GM12878 (cell line): ENCODE measurements around the gene AKAP13. TPM values are rescaled to one million over a fixed set of nuclear protein-coding genes. Genes with fewer than 3 reads are reported as not detected.
"Not testable (repeated sequence)": the region's sequence is repeated elsewhere in the genome, so short reads cannot be mapped to it uniquely, and the experiment has no call there.

Source experiments
- ATAC-seq: fragments of 200-7000 bp; cut with Tn5 transposase; 3 replicates; pipeline ENCODE4 v1.9.1; 2020; ENCODE audit warnings: mild to moderate bottlenecking, moderate library complexity
- BruUV-seq: library from RNA; stranded (reverse); fragments of 400-500 nt; replicated peaks from 2 replicates; lab custom pipeline; 2021; lab: Mats Ljungman, UMichigan
- CTCF ChIA-PET: fragments of 300-600 bp; sonication (Branson Sonifier 250); formaldehyde crosslinking; extraction: SDS; loops from one replicate; lab custom pipeline; 2021; ENCODE audit warnings: inconsistent platforms; lab: Yijun Ruan, JAX
- POLR2A ChIA-PET: fragments of 350-600 bp; formaldehyde crosslinking; extraction: SDS; loops from one replicate; lab custom pipeline; 2021; ENCODE audit warnings: inconsistent platforms; lab: Charles Lee
- RAD21 ChIA-PET: fragments of 300-600 bp; sonication (Branson Sonifier 250); formaldehyde crosslinking; loops from one replicate; lab custom pipeline; 2023; ENCODE audit warnings: antibody characterized with exemption; ENCODE audit not compliant: unreplicated experiment; lab: Charles Lee
- SMC1A ChIA-PET: fragments of 300-600 bp; sonication (Branson Sonifier 250); formaldehyde crosslinking; loops from one replicate; lab custom pipeline; 2023; ENCODE audit not compliant: unreplicated experiment, uncharacterized antibody; lab: Charles Lee
- DNase-seq: peaks from one replicate; pipeline ENCODE4 v3.0.0-alpha.2; 2011; ENCODE audit warnings: low read depth, low spot score
- FAIRE-seq: peaks from 3 replicates; lab custom pipeline; 2011; peaks lifted over from hg19 to GRCh38; lab: Jason Lieb, UNC
- H2AFZ ChIP-seq: 2 replicates; pipeline ENCODE4 v1.6.0; 2011; ENCODE audit warnings: low read depth, low read length, control low read depth; ENCODE audit not compliant: control insufficient read depth
- H3K27ac ChIP-seq: 2 replicates; pipeline ENCODE4 v1.5.1; 2011; ENCODE audit warnings: control low read depth; ENCODE audit not compliant: control insufficient read depth, insufficient read depth
- H3K27me3 ChIP-seq, 2 experiments: replicated peaks in 1 of 2; 2 replicates each; pipeline versions ENCODE4 v1.6.0 to v1.6.1; 2011; ENCODE audit warnings: low read length in 1 of 2; ENCODE audit not compliant: control insufficient read depth in 2 of 2, insufficient read depth in 2 of 2
- H3K36me3 ChIP-seq, 2 experiments: 2 replicates each; pipeline ENCODE4 v1.5.1; 2011; ENCODE audit warnings: low read length in 1 of 2; ENCODE audit not compliant: control insufficient read depth in 2 of 2, insufficient read depth in 2 of 2
- H3K4me1 ChIP-seq: 2 replicates; pipeline ENCODE4 v1.6.1; 2011; ENCODE audit warnings: mild to moderate bottlenecking, low read length, moderate library complexity, mixed read lengths; ENCODE audit not compliant: control insufficient read depth, insufficient read depth
- H3K4me2 ChIP-seq: 2 replicates; pipeline ENCODE4 v1.6.0; 2011; ENCODE audit warnings: control low read depth; ENCODE audit not compliant: control insufficient read depth, insufficient read depth
- H3K4me3 ChIP-seq: fragments of 200-600 bp; sonication (generic); 2 replicates; pipeline ENCODE4 v1.5.1; 2016
- H3K79me2 ChIP-seq: 2 replicates; pipeline ENCODE4 v1.6.0; 2011; ENCODE audit warnings: low read length; ENCODE audit not compliant: control insufficient read depth, insufficient read depth
- H3K9ac ChIP-seq: 2 replicates; pipeline ENCODE4 v1.8.0; 2011; ENCODE audit warnings: low read length, control low read depth, mixed read lengths; ENCODE audit not compliant: control insufficient read depth, insufficient read depth
- H3K9me3 ChIP-seq: replicated peaks from 3 replicates; pipeline ENCODE4 v1.5.1; 2011; ENCODE audit warnings: mild to moderate bottlenecking, low read length; ENCODE audit not compliant: control insufficient read depth, insufficient read depth
- H4K20me1 ChIP-seq: 2 replicates; pipeline ENCODE4 v1.6.0; 2011; ENCODE audit not compliant: control insufficient read depth, insufficient read depth
- WGBS: methylation state at CpG from one replicate; pipeline ENCODE4 v1.1.6; 2016; ENCODE audit warnings: low lambda C conversion rate; ENCODE audit not compliant: insufficient replicate concordance, insufficient coverage; ENCODE audit errors: missing lambda C conversion rate; 5-methylcytosine and 5-hydroxymethylcytosine counted together
- in situ Hi-C: fragments of 300-500 bp; cut with MboI; formaldehyde crosslinking; loops from 9 replicates; pipeline ENCODE4 v1.14.3; 2018; ENCODE audit warnings: mixed read lengths
- intact Hi-C: fragments of 100-400 bp; cut with micrococcal nuclease; formaldehyde crosslinking; loops from one replicate; pipeline ENCODE4 v1.14.2; 2022; ENCODE audit not compliant: unreplicated experiment
- polyA plus RNA-seq, 11 experiments: library from polyadenylated mRNA; depleted of rRNA in 4 of 11; unstranded in 6 of 11; stranded (reverse) in 5 of 11; fragments of >200 nt; fragmentation: Nextera tagmentation in 4 of 11; fragmentation: Illumina TruSeq in 1 of 11; extraction: Ambion mirVana in 4 of 11; extraction: Trizol in 1 of 11; gene quantifications; 1 replicate in 1 of 11; 2 replicates in 10 of 11; pipeline versions ENCODE4 v1.2.1 to v1.2.3, GENCODE V29; 2011 to 2016; ENCODE audit warnings: inconsistent platforms in 2 of 11, missing spikeins in 2 of 11, low read depth in 1 of 11
- total RNA-seq, 4 experiments: library from RNA; depleted of rRNA in 3 of 4; stranded (reverse); fragments of >200 nt in 3 of 4; fragmentation: Illumina TruSeq in 1 of 4; extraction: Trizol in 1 of 4; gene quantifications; 2 replicates each; pipeline versions ENCODE4 v1.2.1 to v1.2.3, GENCODE V29; 2013 to 2021

Gene AKAP13
- total and polyA plus RNA-seq, 10 of the 15 experiments (the other 5 are each of a cell fraction or from before 2014, with no cell fraction given): 14.4 to 74.9 (median 55.1) TPM

DNA sequence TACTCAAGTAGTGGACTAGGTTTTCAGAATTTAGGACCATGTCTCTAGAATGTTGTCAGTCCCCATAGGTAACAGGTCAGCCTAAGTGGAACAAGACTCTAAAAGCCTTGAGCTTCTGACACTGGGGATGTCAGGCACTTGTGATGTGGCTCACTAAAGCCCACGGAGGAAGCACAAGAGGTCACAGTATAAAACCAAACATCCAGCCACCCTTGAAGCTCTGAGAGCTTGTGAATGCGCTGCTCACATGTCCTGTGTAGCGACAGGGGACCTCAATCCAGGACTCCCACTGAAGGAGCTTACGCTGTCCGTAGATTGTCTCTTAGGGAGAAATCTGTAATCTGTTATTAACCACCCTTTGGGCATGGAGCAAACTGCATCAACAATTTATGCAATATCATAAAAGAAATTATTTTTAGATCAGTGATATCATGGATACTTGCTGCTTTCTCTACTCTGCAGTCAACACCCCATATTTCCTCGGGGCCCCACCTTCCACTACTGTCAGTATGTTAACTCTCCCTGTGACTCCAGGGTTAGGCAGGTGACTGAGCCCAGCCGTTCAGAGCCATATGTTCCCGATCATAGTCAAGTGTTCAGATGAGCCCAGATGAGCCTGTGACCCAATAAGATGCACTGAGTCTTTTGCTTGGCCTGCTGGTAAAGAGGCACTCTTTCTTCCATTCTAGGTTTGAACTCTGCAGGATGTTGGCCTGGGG, 32.2 kb upstream of the AKAP13 start:
- in situ Hi-C loops, H3K79me2 ChIP-seq, H3K27me3 ChIP-seq, H2AFZ ChIP-seq, H3K4me1 ChIP-seq, H3K36me3 ChIP-seq, H3K9me3 ChIP-seq, ATAC-seq, H3K4me2 ChIP-seq, H3K4me3 ChIP-seq, RAD21 ChIA-PET, SMC1A ChIA-PET, POLR2A ChIA-PET, intact Hi-C loops, H4K20me1 ChIP-seq, H3K9ac ChIP-seq, H3K27ac ChIP-seq, DNase-seq, CTCF ChIA-PET, BruUV-seq: not testable (repeated sequence)
- peak; percentile 27 for FAIRE-seq
- 96% methylated on average over 8 of the region's 8 CpGs for WGBS

DNA sequence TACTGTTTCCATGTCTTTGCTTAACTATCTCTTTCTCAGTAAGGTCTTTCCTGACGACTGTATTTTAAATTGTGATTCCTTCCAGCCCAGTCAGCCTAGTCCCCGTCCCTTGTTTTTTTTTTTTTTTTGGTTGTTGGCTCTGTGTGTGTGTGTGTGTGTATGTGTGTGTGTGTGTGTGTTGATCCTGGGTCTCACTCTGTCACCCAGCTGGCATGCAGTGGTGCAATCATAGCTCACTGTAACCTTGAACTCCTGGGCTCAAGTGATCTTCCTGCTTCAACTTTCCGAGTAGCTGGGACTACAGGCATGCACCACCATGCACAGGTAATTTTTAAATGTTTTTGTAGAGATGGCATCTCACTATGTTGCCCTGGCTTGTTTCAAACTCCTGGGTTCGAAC, 31.3 kb upstream of the AKAP13 start:
- H3K27ac ChIP-seq, H2AFZ ChIP-seq, POLR2A ChIA-PET, H3K4me1 ChIP-seq, H4K20me1 ChIP-seq, FAIRE-seq, H3K9ac ChIP-seq, BruUV-seq, H3K36me3 ChIP-seq, intact Hi-C loops, H3K4me3 ChIP-seq, in situ Hi-C loops, H3K4me2 ChIP-seq, H3K79me2 ChIP-seq, ATAC-seq, SMC1A ChIA-PET, CTCF ChIA-PET, DNase-seq, H3K27me3 ChIP-seq, H3K9me3 ChIP-seq: not testable (repeated sequence)
- RAD21 ChIA-PET: interaction anchor here (0.7 kb wide), 1 partner anchor 518 kb away, joined by 3 read pairs; no protein-coding TSS in a partner anchor
- 90% methylated on average over 4 of the region's 4 CpGs for WGBS
